Stimulated activated CD4-positive, alpha-beta T cell treated with anti-CD3 and anti-CD28 coated beads, Interleukin-1b, Interleukin-23, amount 100 ng/mL, for 48 hours (primary cell): ENCODE data around the gene SH3BP5L.
"Not testable (repeated sequence)": the region's sequence is repeated elsewhere in the genome, so short reads cannot be mapped to it uniquely, and the experiment has no call there.

Experiments
- DNase-seq: peaks from one replicate; pipeline ENCODE4 v3.0.0-alpha.2; 2020

SH3BP5L gene

GRCh38 chr1:248807067-248807737 is 18.5 kb downstream of the SH3BP5L start:
- peak; percentile 53 for DNase-seq

GRCh38 chr1:248805876-248806275 is 19.8 kb downstream of the SH3BP5L start:
- DNase-seq, result no peak

- DNase-seq, result no peak
These were observed 20.7 kb downstream of the SH3BP5L start for GRCh38 chr1:248804771-248805681.

DNA sequence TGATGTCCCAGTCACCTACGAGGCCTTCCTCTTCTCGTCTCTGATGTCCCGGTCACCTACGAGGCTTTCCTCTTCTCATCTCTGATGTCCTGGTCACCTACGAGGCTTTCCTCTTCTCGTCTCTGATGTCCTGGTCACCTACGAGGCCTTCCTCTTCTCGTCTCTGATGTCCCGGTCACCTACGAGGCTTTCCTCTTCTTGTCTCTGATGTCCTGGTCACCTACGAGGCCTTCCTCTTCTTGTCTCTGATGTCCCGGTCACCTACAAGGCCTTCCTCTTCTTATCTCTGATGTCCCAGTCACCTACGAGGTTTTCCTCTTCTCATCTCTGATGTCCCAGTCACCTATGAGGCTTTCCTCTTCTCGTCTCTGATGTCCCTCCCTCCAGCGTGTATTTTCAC is 22.2 kb downstream of the SH3BP5L start:
- not testable (repeated sequence) for DNase-seq

GRCh38 chr1:248802454-248802853 is 23.3 kb downstream of the SH3BP5L start:
- DNase-seq, result no peak

GRCh38 chr1:248800459-248800858 is 25.3 kb downstream of the SH3BP5L start:
- DNase-seq, result no peak

GRCh38 chr1:248798791-248799190 is 26.9 kb downstream of the SH3BP5L start:
- no peak for DNase-seq

GRCh38 chr1:248794663-248795062 is 31.1 kb downstream of the SH3BP5L start:
- DNase-seq, result not testable (repeated sequence)

DNA sequence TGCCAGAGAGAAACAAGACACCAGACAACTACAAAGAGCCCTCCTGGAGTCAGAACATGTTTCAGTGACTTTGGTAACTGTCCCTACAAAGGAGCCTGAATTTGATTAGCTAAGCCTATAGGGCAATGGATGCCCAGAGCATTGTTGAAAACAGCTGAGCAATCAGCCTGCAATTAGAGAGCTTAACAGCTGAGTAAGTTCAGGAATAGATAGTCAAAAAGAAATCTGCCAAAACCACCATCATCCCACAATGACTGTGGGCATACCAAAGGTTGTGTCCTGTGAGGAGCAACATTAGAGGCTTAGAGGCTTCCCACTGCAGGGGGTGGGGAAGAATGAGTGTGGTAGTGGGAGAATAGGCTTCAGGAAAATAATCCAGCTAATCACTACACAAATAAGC is 32.1 kb downstream of the SH3BP5L start:
- DNase-seq, result no peak

DNA sequence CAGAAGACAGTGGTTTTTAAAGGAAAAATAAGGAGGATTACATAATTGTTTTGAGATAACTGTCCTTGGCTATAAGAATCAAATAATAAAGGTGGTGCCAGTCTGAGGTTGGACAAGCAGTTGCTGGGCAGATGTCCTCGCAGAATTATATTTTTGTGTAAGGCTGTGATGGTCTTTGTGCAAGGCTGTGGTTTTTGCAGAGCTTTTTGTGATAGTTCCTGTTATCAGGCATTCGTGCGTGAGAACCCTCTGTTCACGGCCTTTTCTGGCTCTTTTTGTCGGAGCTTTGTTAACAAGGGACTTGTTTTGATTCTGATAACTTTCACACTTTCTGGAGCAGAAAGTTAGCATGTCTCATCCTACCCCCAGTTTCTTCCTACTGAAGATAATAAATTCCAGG is 33.4 kb downstream of the SH3BP5L start:
- no peak for DNase-seq

- DNase-seq, result no peak
These were observed 34.7 kb downstream of the SH3BP5L start for GRCh38 chr1:248791010-248791409.

- DNase-seq, result no peak
These were observed 35.3 kb downstream of the SH3BP5L start for GRCh38 chr1:248790456-248790855.

- not testable (repeated sequence) for DNase-seq
These were observed 36.4 kb downstream of the SH3BP5L start for GRCh38 chr1:248789337-248789736.

GRCh38 chr1:248788327-248788726 is 37.4 kb downstream of the SH3BP5L start:
- DNase-seq, result no peak

GRCh38 chr1:248787430-248787829 is 38.3 kb downstream of the SH3BP5L start:
- no peak for DNase-seq

- DNase-seq, result no peak
These were observed 39.6 kb downstream of the SH3BP5L start for GRCh38 chr1:248786156-248786555.

DNA sequence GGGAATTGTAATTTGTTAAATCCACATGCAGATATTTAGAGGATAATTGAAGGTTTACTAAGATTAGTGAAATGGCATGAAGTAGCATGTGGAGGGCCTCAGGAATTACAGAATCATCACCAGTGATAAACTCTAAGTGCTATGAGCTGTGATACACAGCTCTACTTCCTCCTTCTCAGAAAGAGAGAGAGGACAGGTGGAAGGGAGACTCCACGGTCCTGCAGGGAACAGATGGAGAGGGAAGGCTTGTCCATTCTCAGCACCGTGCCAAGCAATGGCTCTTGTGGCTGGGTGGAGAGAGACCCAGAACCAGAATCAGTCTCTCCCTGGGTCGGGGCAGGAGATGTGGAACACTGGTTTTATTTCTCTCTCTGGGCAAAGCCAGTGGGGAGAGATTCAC is 42.3 kb downstream of the SH3BP5L start:
- DNase-seq, result no peak

DNA sequence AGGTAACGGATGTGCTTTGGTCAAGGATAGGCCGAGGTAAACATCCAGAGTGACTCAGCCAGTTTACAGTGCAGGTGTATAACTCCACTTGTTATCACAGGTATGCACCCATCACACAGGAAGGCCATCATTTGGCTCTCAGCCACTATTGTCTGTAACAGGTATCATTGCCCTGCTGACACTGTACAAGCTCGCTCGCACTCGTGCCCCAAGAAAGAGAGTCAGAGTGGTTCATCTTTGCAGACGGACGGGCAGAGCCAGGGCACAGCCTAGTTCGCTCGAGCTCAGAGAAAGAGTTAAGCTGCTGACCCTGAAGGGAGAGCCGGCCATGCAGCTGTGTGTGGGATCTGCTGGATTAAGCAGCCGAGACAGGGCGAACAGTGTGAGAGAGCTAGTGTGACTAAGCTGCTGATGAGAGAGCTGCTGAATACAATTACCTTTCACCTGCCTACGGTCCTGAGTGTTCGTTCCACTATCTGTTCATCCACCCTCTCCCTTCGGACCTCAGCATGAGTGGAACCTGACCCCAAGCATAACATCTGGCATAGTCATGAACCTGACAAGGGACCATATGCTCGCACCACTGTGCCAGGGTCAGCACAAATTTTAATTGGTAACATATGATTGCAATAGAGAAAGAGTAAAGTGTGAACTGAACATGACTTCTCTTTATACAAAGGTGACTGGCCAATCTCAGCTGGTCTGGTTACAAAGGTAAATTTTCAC is 43.1 kb downstream of the SH3BP5L start:
- no peak for DNase-seq

- DNase-seq, result no peak
These were observed 46.4 kb downstream of the SH3BP5L start for GRCh38 chr1:248779350-248779749.

- DNase-seq, result no peak
These were observed 46.8 kb downstream of the SH3BP5L start for GRCh38 chr1:248778906-248779305.

DNA sequence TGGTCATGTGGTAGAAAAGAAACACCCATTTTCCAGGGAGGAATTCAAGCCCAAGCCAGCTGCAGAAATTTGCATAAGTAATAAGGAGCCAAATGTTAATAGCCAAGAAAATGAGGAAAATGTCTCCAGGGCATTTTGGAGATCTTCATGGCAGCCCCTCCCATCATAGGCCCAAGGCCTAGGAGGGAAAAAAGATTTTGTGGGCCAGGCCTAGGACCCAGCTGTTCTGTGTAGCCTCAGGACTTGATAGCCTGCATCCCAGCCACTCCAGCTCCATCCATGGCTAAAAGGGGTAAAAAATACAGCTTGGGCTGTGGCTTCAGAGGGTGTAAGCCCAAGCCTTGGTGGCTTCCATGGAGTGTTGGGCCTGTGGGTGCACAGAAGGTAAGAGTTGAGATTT is 48.7 kb downstream of the SH3BP5L start:
- no peak for DNase-seq

DNA sequence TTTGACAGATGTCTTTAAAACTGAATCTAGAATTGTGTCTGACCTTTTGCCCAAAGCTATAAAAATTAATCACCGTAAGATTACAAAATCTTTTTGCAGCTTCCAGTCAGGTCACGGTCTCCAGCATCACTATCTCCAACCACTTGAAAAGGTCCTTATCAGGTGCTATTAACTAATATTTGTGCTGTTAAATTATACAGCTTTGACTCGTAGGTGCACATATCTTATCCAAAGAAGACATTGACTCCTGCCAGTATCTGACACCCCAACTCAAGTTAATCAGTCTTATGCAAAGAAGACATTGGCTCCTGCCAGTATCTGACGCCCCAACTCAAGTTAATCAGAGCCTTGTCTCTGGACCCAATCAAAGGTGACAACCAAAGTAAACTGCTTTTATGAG is 50.3 kb downstream of the SH3BP5L start:
- DNase-seq, result no peak
